ENCODE data around the gene SEMA6C.

Gene SEMA6C

GRCh38 chr1:151158326-151158725 is 11.9 kb upstream of the SEMA6C start:
- DNase-seq, result peak in 1 of 2 donors; percentile 44

GRCh38 chr1:151157067-151157531 is 10.7 kb upstream of the SEMA6C start:
- peak in 1 of 2 donors; percentile 37 for DNase-seq

GRCh38 chr1:151156515-151156819 is 10.0 kb upstream of the SEMA6C start, which contains the start of gene TNFAIP8L2:
TNFAIP8L2 (plus strand) TSS chr1:151156649; CDS start chr1:151158698, 2,049 bp downstream.
- peak; percentile 66 to 79 for DNase-seq

- DNase-seq, result no peak
Observed at GRCh38 chr1:151147665-151148064, 1.2 kb upstream of the SEMA6C start.

- DNase-seq, result no peak
Observed at GRCh38 chr1:151147132-151147503, 687 bp upstream of the SEMA6C start.

- no peak for DNase-seq
Observed at GRCh38 chr1:151146072-151146411, 389 bp downstream of the SEMA6C start.

GRCh38 chr1:151145304-151146071 is 943 bp downstream of the SEMA6C start:
- no peak for DNase-seq

GRCh38 chr1:151144474-151145303 is 1.7 kb downstream of the SEMA6C start:
- DNase-seq, result no peak

GRCh38 chr1:151143986-151144385 is 2.4 kb downstream of the SEMA6C start:
- DNase-seq, result no peak

GRCh38 chr1:151143057-151143435 is 3.4 kb downstream of the SEMA6C start:
- DNase-seq, result no peak

GRCh38 chr1:151142411-151143056 is 3.9 kb downstream of the SEMA6C start:
- DNase-seq, result no peak

GRCh38 chr1:151137789-151138188 is 8.6 kb downstream of the SEMA6C start:
- DNase-seq, result no peak

- DNase-seq, result no peak
Observed at GRCh38 chr1:151135433-151136385, 10.7 kb downstream of the SEMA6C start.

GRCh38 chr1:151134991-151135390 is 11.4 kb downstream of the SEMA6C start:
- no peak for DNase-seq

- no peak for DNase-seq
Observed at GRCh38 chr1:151134396-151134795, 12.0 kb downstream of the SEMA6C start.

GRCh38 chr1:151133018-151133806 is 13.2 kb downstream of the SEMA6C start:
- DNase-seq, result no peak

GRCh38 chr1:151132335-151133017 is 14.0 kb downstream of the SEMA6C start:
- no peak for DNase-seq

- DNase-seq, result no peak
Observed at GRCh38 chr1:151131701-151132334, 14.6 kb downstream of the SEMA6C start.

GRCh38 chr1:151130987-151131586 is 15.3 kb downstream of the SEMA6C start:
- DNase-seq, result peak; percentile 63 to 72

GRCh38 chr1:151128800-151129199 is 17.6 kb downstream of the SEMA6C start:
- DNase-seq, result no peak
